PFSK-1 (cell line): Measurements from ENCODE around the gene WDR53.

ENCODE experiments used
- POLR2AphosphoS5 ChIP-seq: IDR thresholded peaks from 2 replicates; pipeline ENCODE4 v1.6.1; 2012; ENCODE audit warnings: low read depth, mild to moderate bottlenecking, control low read depth, low read length, moderate library complexity
- REST ChIP-seq, 2 experiments: IDR thresholded peaks; 2 replicates each; pipeline versions ENCODE4 v1.6.1 to v1.8.0; 2011 to 2012; ENCODE audit warnings: low read depth in 2 of 2, low read length in 2 of 2, control low read depth in 1 of 2, inconsistent platforms in 1 of 2, mild to moderate bottlenecking in 1 of 2, moderate library complexity in 1 of 2; ENCODE audit not compliant: insufficient read depth in 1 of 2
- TAF1 ChIP-seq: IDR thresholded peaks from 2 replicates; pipeline ENCODE4 v1.6.1; 2012; ENCODE audit warnings: low read length, control low read depth, borderline replicate concordance; ENCODE audit not compliant: insufficient read depth

DNA sequence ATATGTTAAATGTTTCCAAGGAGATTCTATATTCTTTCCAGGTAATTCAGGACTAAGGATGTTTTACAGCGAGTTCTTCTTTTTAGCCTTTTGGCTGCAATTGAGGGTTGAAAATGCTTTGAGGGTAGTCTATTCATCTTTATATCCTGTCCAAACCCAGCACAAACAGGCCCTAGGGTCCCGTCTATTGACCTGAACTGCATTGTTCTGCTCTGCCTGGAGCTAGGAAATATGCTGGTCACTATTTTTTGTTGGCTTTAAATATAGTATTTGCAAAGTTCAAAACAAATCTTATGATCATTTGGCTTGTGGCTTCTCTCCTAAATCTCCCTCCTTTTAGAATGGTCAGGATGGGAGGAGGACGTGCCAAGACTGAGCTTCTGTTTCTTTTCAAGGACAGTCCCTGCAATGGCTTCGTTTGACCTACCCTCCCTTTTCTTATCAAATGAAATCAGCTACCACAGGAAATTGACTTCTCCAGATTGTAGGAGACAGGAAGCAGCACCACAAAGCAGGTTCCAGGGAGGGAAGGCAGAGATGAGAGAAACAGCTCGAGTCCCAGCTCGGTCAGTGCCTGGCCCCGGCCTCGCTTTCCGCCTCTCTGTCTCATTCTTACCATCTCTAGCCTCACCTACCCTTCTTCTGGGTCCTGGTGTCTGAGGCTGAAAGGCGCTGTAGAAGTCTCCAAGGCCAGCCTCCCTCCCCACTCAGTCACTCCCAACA is 43.6 kb upstream of the WDR53 start:
- TF ChIP-seq TAF1 (no peak), REST (IDR thresholded peaks at IDR 0.05; ENCODE audit: insufficient read depth in 1 of 2, low read depth in 2 of 2, low read length in 2 of 2) (no peak), POLR2AphosphoS5 (no peak)
